Testis (tissue), 3 donors: ENCODE results near the gene PHYKPL. TPM values are rescaled to one million over a fixed set of nuclear protein-coding genes. Genes with fewer than 3 reads are reported as not detected.
A peak's percentile ranks its signal among the peaks of the same experiment; 100 is the strongest.
"Not testable (repeated sequence)": the region's sequence is repeated elsewhere in the genome, so short reads cannot be mapped to it uniquely, and the experiment has no call there.

Source experiments
- DNase-seq: peaks from one replicate; pipeline ENCODE4 v3.0.0-alpha.2; 2019
- H3K27ac ChIP-seq, 2 donors: fragments of 200-600 bp; sonication (generic); one replicate each; pipeline ENCODE4 v1.5.1; 2019
- H3K27me3 ChIP-seq: fragments of 200-600 bp; sonication (generic); one replicate; pipeline ENCODE4 v1.5.1; 2019
- H3K36me3 ChIP-seq: fragments of 200-600 bp; sonication (generic); one replicate; pipeline ENCODE4 v1.5.1; 2017; ENCODE audit warnings: low read depth; ENCODE audit errors: missing control alignments
- H3K4me1 ChIP-seq: fragments of 200-600 bp; sonication (generic); one replicate; pipeline ENCODE4 v1.5.1; 2019
- H3K4me3 ChIP-seq, 2 donors: fragments of 200-600 bp; sonication (generic); one replicate each; pipeline ENCODE4 v1.5.1; 2017 to 2019
- H3K9me3 ChIP-seq: fragments of 200-600 bp; sonication (generic); one replicate; pipeline ENCODE4 v1.5.1; 2017
- CTCF ChIP-seq, 3 experiments: fragments of 450-650 bp in 2 of 3; fragments of 200-600 bp in 1 of 3; sonication (generic) in 1 of 3; IDR thresholded peaks; one replicate each; pipeline ENCODE4 v1.5.1; 2016 to 2019; ENCODE audit warnings: antibody characterized with exemption in 3 of 3, mild to moderate bottlenecking in 2 of 3, moderate library complexity in 1 of 3
- POLR2A ChIP-seq: fragments of 450-650 bp; IDR thresholded peaks from one replicate; pipeline ENCODE4 v1.6.1; 2017; ENCODE audit warnings: antibody characterized with exemption, mild to moderate bottlenecking, moderate library complexity
- WGBS, 2 donors: methylation state at CpG; one replicate each; pipeline ENCODE4 v1.1.5; 2018; 5-methylcytosine and 5-hydroxymethylcytosine counted together
- intact Hi-C: fragments of 100-400 bp; cut with DNase I; formaldehyde crosslinking; loops from one replicate; pipeline ENCODE4 v1.15.1; 2023; ENCODE audit warnings: low total_unique reads
- polyA plus RNA-seq: library from polyadenylated mRNA; stranded (reverse); fragments of 350-450 nt; fragmentation: Illumina TruSeq; extraction: RNeasy Lipid Tissue Mini Kit (QIAGEN cat#74804); gene quantifications from one replicate; pipeline ENCODE4 v1.2.3, GENCODE V29; 2014; ENCODE audit warnings: low read depth, low replicate concordance; ENCODE audit not compliant: insufficient read depth
- total RNA-seq, 2 donors: library from RNA; depleted of rRNA; stranded (reverse); fragments of >200 nt; gene quantifications; one replicate each; pipeline ENCODE4 v1.2.3, GENCODE V29; 2016

The PHYKPL gene
- total and polyA plus RNA-seq, 3 donors from 2014 or later: 81.7 to 122 (median 121) TPM

- TF ChIP-seq POLR2A (no peak), CTCF (IDR thresholded peaks at IDR 0.05) (no peak)
- peak overlapping the region; percentile 94 to 95 for H3K4me3 ChIP-seq
- no peaks in the 10 kb centered on the region for H3K27me3 ChIP-seq
- H3K27ac ChIP-seq: peak overlapping the region; percentile 90 to 98
- DNase-seq: no peak
- 55 to 83% methylated on average over 1 to 10 of the region's 11 CpGs for WGBS, 2 donors
- H3K36me3 ChIP-seq: no peaks in the 10 kb centered on the region
- no peaks in the 10 kb centered on the region for H3K9me3 ChIP-seq
- intact Hi-C loops: no loop called here
- H3K4me1 ChIP-seq: peaks cover 27% of the 10 kb centered on the region
Observed at GRCh38 chr5:178232920-178233429, 373 bp upstream of the PHYKPL start.

DNA sequence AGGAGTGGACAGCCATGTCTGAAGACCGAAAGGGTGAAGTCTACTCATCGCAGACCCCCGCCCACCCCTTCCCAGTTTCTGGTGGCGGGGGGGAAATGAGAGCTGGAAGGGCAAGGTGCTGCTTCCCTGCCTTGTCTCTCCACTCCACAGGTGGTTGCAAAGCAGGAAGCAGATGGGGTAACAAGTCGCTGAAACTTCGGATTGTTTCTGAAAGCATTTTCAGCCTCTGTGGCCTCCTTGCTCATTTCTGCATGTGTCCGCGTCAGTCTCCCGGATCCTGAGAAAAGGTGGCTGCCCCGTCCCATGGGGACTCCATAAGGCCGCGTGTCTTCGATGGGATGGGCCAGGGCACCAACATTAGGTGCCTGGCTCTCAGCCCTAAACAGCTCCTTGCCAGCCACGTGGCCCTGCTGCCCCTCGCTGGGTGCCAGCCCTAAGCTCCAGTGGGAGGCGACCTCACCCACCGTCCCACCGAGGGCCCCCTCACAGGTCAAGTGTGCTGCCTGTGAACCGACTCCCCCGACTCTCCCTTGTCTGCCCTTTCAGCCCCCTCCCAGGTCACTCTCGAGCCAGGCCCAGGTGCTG lies 971 bp downstream of the PHYKPL start:
- no peak for TF ChIP-seq POLR2A
- Histone ChIP-seq H3K4me3 (peak overlapping the region; percentile 94 to 95), H3K27ac (peak overlapping the region; percentile 90 to 98), H3K9me3 (no peaks in the 10 kb centered on the region), H3K36me3 (no peaks in the 10 kb centered on the region), H3K27me3 (no peaks in the 10 kb centered on the region), H3K4me1 (peaks cover 16% of the 10 kb centered on the region)
- no peak for DNase-seq
- WGBS, 2 donors: 23 to 35% methylated on average over 4 to 21 of the region's 21 CpGs
- intact Hi-C loops: no loop called here

GRCh38 chr5:178230879-178231538 lies 1.6 kb downstream of the PHYKPL start:
- 44 to 60% methylated on average over 8 to 9 of the region's 9 CpGs for WGBS, 2 donors
- no peaks in the 10 kb centered on the region for H3K27me3 ChIP-seq
- no peak overlapping the region for H3K27ac ChIP-seq
- intact Hi-C loops: no loop called here
- no peaks in the 10 kb centered on the region for H3K36me3 ChIP-seq
- TF ChIP-seq POLR2A (no peak), CTCF (IDR thresholded peaks at IDR 0.05) (no peak)
- peak overlapping the region; percentile 94 to 95 for H3K4me3 ChIP-seq
- DNase-seq: no peak
- H3K9me3 ChIP-seq: no peaks in the 10 kb centered on the region
- peaks cover 15% of the 10 kb centered on the region for H3K4me1 ChIP-seq

DNA sequence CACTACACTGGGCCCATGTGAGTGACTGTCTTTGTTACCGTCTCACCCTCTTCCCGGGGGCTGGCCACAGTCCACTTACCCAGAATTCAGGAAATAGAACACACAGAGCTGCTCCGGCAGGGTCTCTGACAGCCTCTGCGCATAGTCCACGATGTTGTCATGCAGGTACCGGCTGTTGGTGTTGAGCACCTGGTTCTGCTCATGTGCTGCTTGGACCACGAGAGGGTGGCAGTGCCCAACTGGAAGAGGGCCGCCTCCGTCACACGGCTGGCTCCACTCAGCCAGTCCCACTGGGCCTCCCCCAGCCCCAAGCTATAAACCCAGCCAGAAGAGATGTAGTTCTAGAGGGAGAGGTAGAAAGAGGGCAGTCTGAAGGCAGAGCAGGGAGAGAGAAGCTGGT lies 2.7 kb downstream of the PHYKPL start:
- H3K9me3 ChIP-seq: no peaks in the 10 kb centered on the region
- H3K4me1 ChIP-seq: peaks cover 15% of the 10 kb centered on the region
- no peaks in the 10 kb centered on the region for H3K27me3 ChIP-seq
- no peaks in the 10 kb centered on the region for H3K36me3 ChIP-seq
- H3K4me3 ChIP-seq: no peak overlapping the region
- no peak for TF ChIP-seq CTCF (IDR thresholded peaks at IDR 0.05)
- no peak for TF ChIP-seq POLR2A
- H3K27ac ChIP-seq: no peak overlapping the region
- WGBS, 2 donors: 81 to 90% methylated on average over 6 to 10 of the region's 10 CpGs
- no peak for DNase-seq
- intact Hi-C loops: no loop called here

GRCh38 chr5:178229111-178229510 lies 3.5 kb downstream of the PHYKPL start:
- H3K27me3 ChIP-seq, DNase-seq, intact Hi-C loops, H3K27ac ChIP-seq, H3K4me3 ChIP-seq, H3K9me3 ChIP-seq, H3K36me3 ChIP-seq: not testable (repeated sequence)
- H3K4me1 ChIP-seq: peaks cover 15% of the 10 kb centered on the region
- 88 to 93% methylated on average over 13 of the region's 13 CpGs for WGBS, 2 donors
